NB4 (cell line): ENCODE data around the gene HDAC3.

ENCODE experiments used
- TF ChIP-seq, protein P1 (sequence below): IDR thresholded peaks from one replicate; pipeline ENCODE4 v1.5.1; 2012; ENCODE audit warnings: low read depth, low read length
- TF ChIP-seq, protein P2 (sequence below): IDR thresholded peaks from 2 replicates; pipeline ENCODE4 v1.6.1; 2011; ENCODE audit warnings: low read depth, low read length

DNA sequence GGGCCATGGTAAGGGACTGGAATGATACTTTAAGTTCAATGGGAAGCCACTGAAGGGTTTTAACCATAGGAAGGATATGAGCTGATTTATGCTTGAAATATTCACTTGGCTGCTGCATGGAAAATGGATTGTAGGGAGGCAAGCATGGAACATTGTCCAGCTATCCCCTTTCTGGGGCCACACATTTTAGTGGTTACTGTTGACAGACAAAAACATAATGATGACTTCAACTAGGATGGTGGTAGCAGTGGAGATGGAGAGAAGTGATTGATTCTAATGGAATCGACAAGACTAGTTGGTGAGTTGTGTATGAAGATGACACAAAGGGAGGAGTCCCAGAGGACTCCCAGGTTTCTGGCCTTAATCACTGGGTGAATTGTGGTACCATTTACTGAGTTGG, 20.8 kb upstream of the HDAC3 start:
- TF ChIP-seq, protein P1, sequence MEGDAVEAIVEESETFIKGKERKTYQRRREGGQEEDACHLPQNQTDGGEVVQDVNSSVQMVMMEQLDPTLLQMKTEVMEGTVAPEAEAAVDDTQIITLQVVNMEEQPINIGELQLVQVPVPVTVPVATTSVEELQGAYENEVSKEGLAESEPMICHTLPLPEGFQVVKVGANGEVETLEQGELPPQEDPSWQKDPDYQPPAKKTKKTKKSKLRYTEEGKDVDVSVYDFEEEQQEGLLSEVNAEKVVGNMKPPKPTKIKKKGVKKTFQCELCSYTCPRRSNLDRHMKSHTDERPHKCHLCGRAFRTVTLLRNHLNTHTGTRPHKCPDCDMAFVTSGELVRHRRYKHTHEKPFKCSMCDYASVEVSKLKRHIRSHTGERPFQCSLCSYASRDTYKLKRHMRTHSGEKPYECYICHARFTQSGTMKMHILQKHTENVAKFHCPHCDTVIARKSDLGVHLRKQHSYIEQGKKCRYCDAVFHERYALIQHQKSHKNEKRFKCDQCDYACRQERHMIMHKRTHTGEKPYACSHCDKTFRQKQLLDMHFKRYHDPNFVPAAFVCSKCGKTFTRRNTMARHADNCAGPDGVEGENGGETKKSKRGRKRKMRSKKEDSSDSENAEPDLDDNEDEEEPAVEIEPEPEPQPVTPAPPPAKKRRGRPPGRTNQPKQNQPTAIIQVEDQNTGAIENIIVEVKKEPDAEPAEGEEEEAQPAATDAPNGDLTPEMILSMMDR = no peak
- TF ChIP-seq, protein P2, sequence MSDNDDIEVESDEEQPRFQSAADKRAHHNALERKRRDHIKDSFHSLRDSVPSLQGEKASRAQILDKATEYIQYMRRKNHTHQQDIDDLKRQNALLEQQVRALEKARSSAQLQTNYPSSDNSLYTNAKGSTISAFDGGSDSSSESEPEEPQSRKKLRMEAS = no peak
